Measurements from ENCODE around the gene ADAMTS18. TPM values are rescaled to one million over a fixed set of nuclear protein-coding genes. Genes with fewer than 3 reads are reported as not detected.
"Not testable (repeated sequence)": the region's sequence is repeated elsewhere in the genome, so short reads cannot be mapped to it uniquely, and the experiment has no call there.

Gene ADAMTS18
- total RNA-seq, 4 donors from 2014 or later = not detected

DNA sequence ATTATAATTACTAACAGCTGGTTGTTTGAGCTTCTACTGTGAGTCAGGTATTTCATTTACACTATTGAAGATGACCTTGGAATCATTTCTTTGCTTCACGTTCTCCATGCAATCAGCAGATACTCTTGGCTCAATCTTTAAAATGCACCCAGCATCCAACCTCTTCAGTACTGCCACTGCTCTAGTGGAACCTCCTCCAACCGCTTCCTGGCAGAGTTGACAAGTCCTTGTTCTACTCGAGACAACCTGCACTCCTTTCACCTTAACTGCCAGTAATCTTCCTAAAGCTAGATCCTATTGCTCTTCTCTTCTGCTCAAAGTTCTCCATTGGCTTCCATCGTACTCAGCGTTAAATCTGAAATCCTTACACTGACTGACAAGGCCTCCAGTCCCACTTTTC lies 149.2 kb downstream of the ADAMTS18 start:
- intact Hi-C loops (cut with DNase I) = no loop called here
- H3K9me3 ChIP-seq = no peaks in the 10 kb centered on the region
- DNase-seq = no peak
- H3K27ac ChIP-seq = no peak overlapping the region
- 76 to 83% methylated on average over 5 of the region's 5 CpGs for WGBS, 2 donors
- no peaks in the 10 kb centered on the region for H3K4me1 ChIP-seq
- TF ChIP-seq, protein P1, sequence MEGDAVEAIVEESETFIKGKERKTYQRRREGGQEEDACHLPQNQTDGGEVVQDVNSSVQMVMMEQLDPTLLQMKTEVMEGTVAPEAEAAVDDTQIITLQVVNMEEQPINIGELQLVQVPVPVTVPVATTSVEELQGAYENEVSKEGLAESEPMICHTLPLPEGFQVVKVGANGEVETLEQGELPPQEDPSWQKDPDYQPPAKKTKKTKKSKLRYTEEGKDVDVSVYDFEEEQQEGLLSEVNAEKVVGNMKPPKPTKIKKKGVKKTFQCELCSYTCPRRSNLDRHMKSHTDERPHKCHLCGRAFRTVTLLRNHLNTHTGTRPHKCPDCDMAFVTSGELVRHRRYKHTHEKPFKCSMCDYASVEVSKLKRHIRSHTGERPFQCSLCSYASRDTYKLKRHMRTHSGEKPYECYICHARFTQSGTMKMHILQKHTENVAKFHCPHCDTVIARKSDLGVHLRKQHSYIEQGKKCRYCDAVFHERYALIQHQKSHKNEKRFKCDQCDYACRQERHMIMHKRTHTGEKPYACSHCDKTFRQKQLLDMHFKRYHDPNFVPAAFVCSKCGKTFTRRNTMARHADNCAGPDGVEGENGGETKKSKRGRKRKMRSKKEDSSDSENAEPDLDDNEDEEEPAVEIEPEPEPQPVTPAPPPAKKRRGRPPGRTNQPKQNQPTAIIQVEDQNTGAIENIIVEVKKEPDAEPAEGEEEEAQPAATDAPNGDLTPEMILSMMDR (IDR thresholded peaks at IDR 0.05) = no peak
- TF ChIP-seq POLR2A (IDR thresholded peaks at IDR 0.05) = no peak
- no peaks in the 10 kb centered on the region for H3K27me3 ChIP-seq
- no peaks in the 10 kb centered on the region for H3K36me3 ChIP-seq
- no peak overlapping the region for H3K4me3 ChIP-seq

DNA sequence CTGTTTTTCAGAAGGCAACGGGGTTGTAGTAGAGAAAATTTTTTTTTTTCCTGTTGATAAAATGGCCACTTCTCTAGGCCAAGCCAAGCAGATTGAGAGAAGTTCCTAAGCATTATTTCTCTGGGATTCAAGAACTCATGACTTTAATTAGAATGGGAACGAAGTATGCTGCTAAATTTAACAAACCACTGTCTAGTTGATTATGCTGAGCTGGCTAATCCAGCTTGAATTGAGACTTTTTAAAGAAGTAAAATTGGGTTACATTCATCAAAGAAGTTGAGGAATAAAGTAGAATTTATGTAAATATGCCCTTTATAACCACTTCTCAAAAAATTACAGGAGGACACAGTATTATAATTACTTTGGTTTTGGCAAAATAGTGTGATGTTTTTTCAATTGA lies 152.5 kb downstream of the ADAMTS18 start:
- Histone ChIP-seq H3K27ac (no peak overlapping the region), H3K27me3 (no peaks in the 10 kb centered on the region), H3K4me3 (no peak overlapping the region), H3K4me1 (no peaks in the 10 kb centered on the region), H3K9me3 (no peaks in the 10 kb centered on the region), H3K36me3 (no peaks in the 10 kb centered on the region)
- 67 to 70% methylated on average over 2 of the region's 2 CpGs for WGBS, 2 donors
- no peak for TF ChIP-seq POLR2A (IDR thresholded peaks at IDR 0.05)
- TF ChIP-seq, protein P1 (IDR thresholded peaks at IDR 0.05) = no peak
- DNase-seq = no peak
- intact Hi-C loops (cut with DNase I) = no loop called here

DNA sequence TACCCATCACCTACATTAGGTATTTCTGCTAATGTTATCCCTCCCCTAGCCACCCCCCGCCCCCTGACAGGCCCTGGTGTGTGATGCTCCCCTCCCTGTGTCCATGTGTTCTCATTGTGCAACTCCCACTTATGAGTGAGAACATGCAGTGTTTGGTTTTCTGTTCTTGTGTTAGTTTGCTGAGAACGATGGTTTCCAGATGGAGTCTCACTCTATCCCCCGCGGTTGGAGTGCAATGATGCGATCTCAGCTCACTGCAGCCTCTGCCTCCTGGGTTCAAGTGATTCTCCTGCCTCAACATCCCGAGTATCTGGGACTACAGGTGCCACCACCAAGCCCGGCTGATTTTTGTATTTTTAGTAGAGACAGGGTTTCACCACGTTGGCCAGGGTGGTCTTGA lies 155.5 kb downstream of the ADAMTS18 start:
- DNase-seq; intact Hi-C loops (cut with DNase I); H3K4me3 ChIP-seq; H3K27ac ChIP-seq; H3K27me3 ChIP-seq; H3K36me3 ChIP-seq; H3K4me1 ChIP-seq; H3K9me3 ChIP-seq: not testable (repeated sequence)
- 63 to 65% methylated on average over 5 to 8 of the region's 8 CpGs for WGBS, 2 donors

DNA sequence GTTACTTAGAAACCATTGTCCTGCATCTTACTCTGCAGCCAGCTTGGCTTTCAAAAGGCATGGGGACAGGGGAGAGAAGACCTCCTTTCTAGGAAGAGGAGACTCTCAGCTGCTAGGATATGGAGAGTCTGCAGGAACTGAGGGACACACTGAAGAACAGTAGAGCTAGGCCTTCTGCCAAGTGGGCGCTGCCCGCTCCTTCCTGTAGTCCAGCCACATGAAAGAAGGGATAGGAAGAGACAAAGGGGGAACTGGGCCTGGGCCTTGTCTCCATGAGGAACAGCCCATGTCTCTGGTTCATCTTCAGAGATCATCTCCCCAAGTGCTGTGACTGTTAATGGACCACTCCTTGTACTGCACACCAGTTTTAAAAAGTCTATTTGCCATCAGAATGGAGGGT lies 157.3 kb downstream of the ADAMTS18 start:
- H3K27me3 ChIP-seq = no peaks in the 10 kb centered on the region
- H3K36me3 ChIP-seq = no peaks in the 10 kb centered on the region
- H3K4me1 ChIP-seq = no peaks in the 10 kb centered on the region
- no peak overlapping the region for H3K4me3 ChIP-seq
- DNase-seq = no peak
- H3K9me3 ChIP-seq = no peaks in the 10 kb centered on the region
- intact Hi-C loops (cut with DNase I) = no loop called here
- H3K27ac ChIP-seq = no peak overlapping the region
- TF ChIP-seq, protein P1 (IDR thresholded peaks at IDR 0.05) = no peak
- no peak for TF ChIP-seq POLR2A (IDR thresholded peaks at IDR 0.05)
- 78 to 90% methylated on average over 2 of the region's 2 CpGs for WGBS, 2 donors

GRCh38 chr16:77277141-77277540 lies 157.7 kb downstream of the ADAMTS18 start:
- no peaks in the 10 kb centered on the region for H3K36me3 ChIP-seq
- WGBS, 2 donors = 53 to 68% methylated on average over 2 of the region's 2 CpGs
- intact Hi-C loops (cut with DNase I) = no loop called here
- no peaks in the 10 kb centered on the region for H3K9me3 ChIP-seq
- H3K4me1 ChIP-seq = no peaks in the 10 kb centered on the region
- TF ChIP-seq, protein P1 (IDR thresholded peaks at IDR 0.05) = no peak
- no peak overlapping the region for H3K27ac ChIP-seq
- H3K27me3 ChIP-seq = no peaks in the 10 kb centered on the region
- no peak overlapping the region for H3K4me3 ChIP-seq
- DNase-seq = no peak

- Histone ChIP-seq H3K4me3 (no peak overlapping the region), H3K4me1 (no peaks in the 10 kb centered on the region), H3K27ac (no peak overlapping the region), H3K36me3 (no peaks in the 10 kb centered on the region), H3K9me3 (no peaks in the 10 kb centered on the region), H3K27me3 (no peaks in the 10 kb centered on the region)
- 80 to 92% methylated on average over 2 of the region's 2 CpGs for WGBS, 2 donors
- no peak for DNase-seq
- intact Hi-C loops (cut with DNase I) = no loop called here
- TF ChIP-seq POLR2A (IDR thresholded peaks at IDR 0.05) = no peak
- TF ChIP-seq, protein P1 (IDR thresholded peaks at IDR 0.05) = no peak
Measured at GRCh38 chr16:77276661-77277060, 158.2 kb downstream of the ADAMTS18 start.

DNA sequence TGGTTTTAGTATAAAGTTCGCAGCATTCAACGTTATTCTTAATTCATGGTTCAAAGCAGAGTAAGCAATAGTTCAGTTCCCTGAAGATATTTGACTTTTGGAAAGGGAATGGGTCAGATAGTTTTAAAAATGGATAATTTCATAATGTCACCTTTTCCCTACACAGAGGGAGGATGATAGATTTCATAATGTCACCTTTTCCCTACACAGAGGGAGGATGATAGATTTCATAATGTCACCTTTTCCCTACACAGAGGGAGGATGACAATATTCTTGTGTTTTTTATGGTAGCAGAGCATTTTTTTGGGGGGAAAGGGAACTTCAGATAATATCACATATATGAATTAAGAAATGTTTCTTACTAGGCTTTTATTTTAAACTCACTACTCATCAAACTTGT lies 159.5 kb downstream of the ADAMTS18 start:
- H3K9me3 ChIP-seq; H3K27me3 ChIP-seq; H3K36me3 ChIP-seq; intact Hi-C loops (cut with DNase I); DNase-seq; H3K27ac ChIP-seq; H3K4me3 ChIP-seq; H3K4me1 ChIP-seq: not testable (repeated sequence)
- WGBS, 2 donors = 74 to 87% methylated on average over 2 of the region's 2 CpGs

Measured in esophagus squamous epithelium (tissue), 5 donors.